ELF-1 (cell line): ENCODE data around the gene MAP2K5.

Experiments
- DNase-seq: peaks from one replicate; pipeline ENCODE4 v3.0.0-alpha.2; 2016; ENCODE audit warnings: low read depth, low spot score

Gene MAP2K5

DNA sequence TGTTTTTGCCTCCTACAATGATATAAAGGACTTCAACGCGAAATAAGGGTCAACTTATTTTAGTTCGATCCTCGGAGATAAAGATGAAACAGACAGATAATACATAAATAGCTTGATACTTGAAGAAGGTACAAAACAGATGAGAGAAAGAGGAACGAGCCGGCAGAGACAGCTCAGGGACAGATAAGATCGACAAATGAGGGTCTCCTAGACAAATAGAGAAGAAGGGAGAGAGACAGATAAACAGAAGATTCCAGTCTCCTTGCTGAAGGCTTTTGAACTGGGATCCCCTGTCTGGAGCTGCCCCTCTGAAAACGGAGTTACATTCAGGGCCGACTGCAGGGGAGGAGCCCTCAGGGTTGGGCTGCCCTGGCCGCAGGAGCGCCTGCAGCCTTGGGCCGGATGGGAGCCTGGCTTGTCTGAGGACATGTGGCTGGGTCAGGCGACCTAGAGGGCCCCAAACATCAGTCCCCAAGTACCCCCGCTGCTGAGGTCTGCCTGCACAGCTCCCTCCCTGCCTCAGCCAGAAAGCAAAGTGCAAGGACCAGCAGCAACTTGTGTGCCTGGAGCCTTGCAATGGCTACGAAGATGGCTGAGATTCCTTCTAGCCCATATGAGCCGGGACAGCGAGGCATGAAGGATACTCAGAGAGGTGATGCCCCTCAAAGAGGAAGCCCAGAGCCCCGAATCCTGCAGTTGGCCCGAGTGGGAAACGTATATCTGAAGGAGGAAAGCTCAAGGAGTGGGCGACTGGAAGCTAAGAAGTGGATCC, 281.9 kb downstream of the MAP2K5 start:
- peak; percentile 20 for DNase-seq

DNA sequence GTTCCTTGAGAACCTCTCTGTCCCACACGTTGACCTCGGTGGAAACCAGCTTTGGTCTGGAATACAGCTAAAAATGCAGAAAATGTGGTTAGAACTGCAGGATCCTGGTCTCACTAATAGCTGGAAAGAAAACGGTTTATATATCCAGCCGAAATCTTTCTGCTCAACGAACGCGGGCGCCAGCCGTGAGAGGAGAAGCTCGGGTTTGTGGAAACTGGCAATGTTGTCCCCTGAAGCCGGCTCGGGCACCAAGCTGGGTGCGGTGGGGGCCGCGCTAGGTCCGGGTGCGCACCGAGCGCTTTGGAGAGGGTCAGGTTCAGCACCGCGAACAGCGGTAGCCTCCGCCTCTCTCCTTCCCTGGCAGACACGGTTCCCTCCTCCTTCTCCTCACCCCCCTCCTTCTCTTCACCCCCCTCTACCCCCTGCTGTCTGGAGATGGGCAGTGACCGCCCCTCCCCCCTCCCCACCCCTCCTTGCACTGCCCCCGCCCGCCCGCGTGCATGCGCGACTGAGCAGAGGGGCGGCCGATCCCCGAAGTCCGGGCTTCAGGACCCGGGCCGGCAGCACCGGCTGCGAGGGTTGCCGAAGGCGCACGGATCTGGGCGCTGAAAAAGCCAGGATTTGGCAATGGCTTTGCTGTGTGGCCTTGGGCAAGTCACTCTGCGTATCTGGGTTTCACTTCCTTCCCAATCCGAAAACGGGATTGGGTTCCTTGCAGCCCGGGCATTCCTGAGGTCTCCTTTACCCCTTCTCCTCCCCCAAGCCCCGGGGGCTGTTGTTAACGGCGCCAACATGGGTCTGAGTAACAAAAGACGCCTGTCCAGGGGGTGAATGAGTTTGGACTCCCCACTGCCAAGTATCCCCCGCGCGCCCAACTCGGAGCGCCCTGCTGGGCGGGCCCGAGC, 282.7 kb downstream of the MAP2K5 start, which contains the start of gene SKOR1:
Gene SKOR1 (plus strand): TSS at position 534 of the 905 bp plus-strand sequence. CDS start 94 bp downstream, at position 628.
- peak; percentile 64 for DNase-seq

DNA sequence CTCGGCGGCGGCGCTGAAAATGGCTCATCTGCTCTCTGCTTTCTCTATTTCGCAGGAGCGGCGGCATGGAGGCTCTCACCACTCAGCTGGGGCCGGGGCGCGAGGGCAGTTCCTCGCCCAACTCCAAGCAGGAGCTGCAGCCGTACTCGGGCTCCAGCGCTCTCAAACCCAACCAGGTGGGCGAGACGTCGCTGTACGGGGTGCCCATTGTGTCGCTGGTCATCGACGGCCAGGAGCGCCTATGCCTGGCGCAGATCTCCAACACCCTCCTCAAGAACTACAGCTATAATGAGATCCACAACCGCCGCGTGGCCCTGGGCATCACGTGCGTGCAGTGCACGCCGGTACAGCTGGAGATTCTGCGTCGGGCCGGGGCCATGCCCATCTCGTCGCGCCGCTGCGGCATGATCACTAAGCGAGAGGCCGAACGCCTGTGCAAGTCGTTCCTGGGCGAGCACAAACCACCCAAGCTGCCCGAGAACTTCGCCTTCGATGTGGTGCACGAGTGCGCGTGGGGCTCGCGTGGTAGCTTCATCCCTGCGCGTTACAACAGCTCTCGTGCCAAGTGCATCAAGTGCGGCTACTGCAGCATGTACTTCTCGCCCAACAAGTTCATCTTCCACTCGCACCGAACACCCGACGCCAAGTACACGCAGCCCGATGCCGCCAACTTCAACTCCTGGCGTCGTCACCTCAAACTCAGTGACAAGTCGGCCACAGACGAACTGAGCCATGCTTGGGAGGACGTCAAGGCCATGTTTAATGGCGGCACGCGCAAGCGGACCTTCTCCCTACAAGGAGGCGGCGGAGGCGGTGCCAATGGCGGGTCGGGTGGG, 283.6 kb downstream of the MAP2K5 start:
- DNase-seq = peak; percentile 67

DNA sequence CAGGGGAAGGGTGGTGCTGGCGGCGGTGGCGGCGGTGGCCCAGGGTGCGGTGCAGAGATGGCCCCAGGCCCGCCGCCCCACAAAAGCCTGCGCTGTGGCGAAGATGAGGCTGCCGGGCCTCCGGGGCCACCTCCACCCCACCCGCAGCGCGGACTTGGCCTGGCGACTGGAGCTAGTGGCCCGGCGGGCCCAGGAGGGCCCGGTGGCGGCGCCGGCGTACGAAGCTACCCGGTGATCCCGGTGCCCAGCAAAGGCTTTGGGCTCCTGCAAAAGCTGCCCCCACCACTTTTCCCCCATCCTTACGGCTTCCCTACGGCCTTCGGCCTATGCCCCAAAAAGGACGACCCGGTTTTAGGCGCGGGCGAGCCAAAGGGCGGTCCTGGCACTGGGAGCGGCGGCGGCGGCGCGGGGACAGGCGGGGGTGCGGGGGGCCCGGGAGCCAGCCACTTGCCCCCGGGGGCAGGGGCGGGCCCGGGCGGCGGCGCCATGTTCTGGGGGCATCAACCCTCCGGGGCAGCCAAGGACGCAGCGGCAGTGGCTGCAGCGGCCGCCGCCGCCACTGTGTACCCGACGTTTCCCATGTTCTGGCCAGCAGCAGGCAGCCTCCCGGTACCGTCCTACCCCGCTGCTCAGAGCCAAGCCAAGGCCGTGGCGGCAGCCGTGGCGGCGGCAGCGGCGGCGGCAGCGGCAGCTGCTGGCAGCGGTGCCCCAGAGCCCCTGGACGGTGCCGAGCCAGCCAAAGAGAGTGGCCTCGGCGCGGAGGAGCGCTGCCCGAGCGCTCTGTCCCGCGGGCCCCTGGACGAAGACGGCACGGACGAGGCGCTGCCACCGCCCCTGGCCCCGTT, 284.4 kb downstream of the MAP2K5 start:
- peak; percentile 14 for DNase-seq

DNA sequence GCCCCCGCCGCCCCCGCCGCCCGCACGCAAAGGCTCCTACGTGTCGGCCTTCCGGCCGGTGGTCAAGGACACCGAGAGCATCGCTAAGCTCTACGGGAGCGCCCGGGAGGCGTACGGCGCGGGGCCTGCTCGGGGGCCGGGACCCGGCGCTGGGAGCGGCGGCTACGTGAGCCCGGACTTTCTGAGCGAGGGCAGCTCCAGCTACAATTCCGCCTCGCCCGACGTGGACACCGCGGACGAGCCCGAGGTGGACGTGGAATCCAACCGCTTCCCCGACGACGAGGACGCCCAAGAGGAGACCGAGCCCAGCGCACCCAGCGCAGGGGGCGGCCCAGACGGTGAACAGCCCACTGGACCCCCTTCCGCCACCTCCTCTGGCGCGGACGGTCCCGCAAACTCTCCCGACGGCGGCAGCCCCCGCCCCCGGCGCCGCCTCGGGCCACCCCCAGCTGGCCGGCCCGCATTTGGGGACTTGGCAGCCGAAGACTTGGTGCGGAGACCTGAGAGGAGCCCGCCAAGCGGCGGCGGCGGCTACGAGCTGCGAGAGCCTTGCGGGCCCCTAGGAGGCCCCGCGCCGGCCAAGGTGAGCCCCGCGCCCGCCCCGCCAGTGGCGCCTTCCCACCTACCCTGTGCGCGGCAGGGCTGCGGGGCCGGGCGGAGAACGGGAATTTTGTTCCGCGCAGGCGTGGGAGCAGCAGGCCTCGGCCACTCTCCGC, 285.2 kb downstream of the MAP2K5 start:
- peak; percentile 36 for DNase-seq

DNA sequence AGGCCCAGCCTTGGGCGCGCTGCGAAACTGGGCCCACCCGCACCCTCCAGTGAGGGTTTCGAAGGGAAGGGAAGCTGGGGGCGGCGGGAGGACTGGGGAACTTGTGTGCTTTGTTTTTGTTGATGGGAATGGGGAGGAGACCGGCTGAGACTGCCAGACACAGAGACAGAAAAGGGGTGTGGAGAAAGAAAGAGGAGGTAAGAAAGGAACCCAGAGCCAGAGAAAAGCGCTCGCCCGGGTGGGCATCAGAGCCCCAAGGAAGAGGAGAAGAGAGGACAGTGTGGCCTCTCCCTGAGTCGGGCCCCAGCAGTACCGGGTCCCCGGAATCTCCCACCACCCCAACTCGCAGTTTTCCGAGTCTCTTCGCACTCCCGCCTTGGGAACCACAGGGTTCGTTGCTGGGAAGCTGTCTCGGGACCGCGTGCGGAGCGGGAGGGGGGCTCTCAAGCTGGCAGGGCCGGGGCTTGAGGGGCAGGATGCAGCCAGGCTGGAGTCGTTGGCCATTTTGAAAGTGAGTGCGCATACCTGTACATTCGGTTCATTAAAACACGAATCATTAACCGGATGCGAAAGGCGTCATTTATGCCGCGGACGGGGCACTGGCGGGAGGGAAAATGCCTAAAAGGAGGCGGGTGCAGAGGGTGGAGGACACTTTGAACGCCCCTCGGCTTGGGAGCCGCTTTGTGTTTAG, 285.9 kb downstream of the MAP2K5 start:
- DNase-seq = peak; percentile 21

DNA sequence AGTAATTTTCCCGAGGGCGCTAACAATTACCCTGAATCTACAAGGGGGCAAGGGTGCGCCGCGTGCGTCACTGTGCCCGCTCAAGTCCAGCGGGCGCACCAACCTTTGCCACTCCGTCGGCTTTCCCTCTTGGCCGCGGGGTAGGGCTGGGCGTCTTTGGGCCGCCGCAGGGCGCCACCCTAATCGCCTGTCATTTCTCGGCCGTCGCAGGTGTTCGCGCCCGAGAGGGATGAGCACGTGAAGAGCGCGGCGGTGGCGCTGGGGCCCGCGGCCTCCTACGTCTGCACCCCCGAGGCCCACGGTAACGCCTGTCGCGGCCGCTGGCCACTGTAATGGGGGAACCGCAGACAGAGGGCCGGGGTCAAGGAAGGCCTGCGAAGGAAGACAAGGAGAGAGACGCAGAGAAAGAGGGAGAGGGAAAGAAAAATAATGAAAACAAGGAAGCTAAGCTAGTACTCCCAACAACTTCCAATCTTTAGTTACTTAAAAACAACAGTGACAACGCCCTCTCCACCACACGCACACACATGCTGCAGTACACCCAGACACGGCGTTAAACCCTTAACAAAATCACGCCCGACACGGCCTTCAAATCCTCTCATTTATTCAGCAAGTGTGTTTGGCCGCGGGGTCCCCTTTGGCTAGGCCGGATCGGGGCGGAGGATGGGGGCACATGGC, 286.6 kb downstream of the MAP2K5 start:
- DNase-seq = no peak

DNA sequence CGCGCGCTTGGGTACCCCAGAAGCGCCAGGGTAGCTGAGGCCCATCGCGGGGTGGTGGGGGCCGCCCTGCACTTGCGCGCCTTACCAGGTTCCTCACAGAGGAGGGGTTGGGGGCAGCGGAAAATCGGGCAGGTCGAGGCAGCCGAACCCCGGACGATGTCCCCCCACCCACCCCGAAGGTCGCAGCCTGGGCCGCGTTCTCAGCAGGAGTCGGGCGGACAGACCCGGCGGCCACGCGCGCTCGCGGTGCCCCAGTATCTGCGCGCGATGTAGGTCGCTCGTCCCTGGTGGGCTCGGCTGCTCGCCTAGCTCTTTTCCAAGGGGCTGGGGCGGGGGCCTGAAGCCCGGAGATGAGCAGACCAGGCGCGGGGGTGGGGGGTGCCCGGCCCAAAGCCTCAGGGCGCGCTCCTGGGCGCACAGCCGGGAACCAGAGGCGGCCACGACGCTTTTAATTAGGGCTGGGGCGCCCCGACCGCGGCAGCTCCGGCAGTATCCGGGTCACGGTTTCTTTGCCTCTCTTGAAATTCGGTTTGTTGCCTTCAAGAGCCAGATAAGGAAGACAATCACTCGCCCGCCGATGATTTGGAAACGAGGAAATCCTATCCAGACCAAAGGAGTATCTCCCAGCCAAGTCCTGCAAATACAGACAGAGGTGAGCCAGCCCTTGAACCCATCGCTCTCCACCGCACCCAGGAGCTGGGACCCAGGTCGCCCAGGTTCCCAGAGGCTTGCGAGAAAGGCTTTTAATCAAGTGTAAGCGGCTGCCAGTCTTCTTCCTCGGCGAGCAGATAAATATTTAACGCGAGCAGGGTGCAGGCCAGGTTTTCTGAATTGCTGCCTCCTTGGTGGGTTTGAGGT, 287.4 kb downstream of the MAP2K5 start:
- peak; percentile 31 for DNase-seq

DNA sequence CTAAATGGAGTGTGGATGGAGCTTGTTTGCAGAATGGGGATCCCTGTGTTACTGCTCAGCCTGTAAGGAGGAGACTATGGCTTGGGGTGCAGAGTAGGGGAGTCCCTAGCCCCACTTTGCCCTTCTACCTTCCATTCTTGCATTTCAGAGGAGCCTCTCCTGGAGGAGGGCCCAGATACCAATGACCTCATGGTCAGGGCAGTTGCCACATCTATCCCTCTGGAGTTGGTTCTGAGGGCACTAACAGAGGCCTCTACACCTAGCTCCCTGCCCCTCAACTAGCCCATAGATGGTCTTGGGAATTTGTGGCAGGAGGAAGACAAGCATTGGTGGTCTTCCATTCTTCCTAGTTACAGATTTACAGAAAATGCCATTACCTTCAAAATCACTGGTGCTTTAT, 288.9 kb downstream of the MAP2K5 start:
- DNase-seq = no peak

DNA sequence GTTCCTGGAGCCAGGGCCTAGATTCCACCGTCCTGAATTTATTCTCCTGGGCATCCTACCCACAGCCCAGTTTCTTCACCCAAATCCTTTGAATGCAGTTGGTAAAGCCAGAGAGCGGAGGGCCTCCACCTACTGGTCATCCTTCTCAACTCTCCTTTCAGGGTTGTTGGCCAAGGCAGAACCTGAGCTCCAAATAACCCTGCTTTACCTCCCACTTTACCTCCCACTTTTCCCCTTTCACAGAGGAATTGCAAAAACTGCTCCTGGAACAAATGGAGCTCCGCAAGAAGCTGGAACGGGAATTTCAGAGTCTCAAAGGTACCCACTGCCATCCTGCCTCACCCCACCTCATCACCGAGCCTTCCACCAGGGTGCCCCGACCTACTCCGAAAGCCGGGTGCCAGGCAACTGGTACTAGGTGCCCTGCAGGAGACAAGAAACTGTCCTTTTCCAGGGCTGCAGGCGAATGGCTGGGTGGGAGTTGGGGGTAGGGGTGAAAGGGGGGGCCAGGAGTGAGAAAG, 289.6 kb downstream of the MAP2K5 start:
- DNase-seq = peak; percentile 60

DNA sequence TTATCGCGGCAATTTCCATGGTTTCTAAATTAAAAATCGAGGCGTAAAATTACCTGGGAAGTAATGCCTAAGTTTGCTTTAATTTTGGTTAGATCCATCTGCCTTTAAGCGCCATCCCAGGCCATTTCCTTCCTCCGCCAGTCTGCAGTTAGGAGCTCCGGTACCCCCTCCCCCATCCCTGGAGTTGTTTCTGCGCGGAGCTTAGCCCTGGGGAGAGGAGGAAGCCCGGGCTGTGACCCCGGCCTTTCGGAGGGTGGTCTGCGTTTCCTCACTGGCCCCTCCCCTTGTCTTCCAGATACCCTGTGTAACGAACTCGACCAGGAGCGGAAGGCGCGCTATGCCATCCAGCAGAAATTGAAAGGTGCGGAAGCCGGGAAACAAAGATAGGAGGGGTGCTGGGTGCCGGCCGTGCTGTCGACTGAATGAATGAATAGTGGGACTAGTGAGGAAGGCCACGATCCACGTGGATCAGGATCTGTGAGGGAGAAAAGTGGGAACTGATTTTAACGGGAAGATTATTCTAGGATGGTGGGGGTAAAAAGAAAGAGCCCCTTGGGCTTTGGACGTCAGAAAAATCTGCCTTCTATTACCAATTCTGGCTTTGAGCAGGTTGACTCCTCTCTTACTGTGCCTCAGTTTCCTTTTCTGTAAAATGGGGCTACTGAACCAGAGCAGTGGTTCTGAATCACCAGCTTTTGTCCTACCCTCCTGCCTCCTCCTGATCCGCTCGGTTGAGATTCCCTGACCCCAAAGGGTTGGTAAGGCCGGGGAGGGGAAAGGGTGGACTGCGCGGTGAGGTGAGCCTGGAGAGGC, 290.6 kb downstream of the MAP2K5 start:
- peak; percentile 84 for DNase-seq

DNA sequence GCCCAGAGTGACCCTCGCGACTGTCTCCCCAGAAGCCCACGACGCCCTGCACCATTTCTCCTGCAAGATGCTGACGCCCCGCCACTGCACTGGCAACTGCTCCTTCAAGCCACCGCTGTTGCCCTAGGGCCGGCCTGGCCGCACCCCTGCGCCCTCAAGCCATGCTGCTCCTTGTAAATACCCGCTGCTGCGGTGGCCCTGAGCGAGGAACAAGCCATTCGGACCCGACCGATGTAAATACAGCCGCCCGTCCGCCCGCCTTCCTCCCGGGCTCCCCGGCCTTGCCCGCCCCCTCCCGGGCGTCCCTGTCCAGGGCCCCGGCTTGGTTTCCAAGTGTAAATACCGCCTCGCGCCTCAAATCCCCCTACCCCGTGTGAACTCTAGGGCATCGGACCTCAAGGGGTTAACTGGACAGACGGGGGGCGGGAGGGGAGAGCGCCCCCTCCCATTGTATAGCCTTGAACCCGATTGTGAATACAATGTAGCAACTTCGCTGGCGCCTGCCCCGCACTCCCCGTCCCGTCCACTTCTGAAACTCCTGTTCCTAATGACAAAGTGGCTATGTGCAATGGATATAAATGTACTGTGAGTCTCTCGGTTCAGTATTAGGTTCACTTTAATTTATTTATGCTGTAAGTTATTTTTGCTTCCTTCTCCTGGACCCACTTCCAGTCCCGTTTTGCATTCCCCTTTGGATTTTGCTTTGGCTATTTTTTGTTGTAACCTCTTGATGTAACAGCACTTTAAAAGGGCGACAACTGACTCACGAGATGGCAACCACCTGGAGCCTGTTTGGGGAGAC, 291.4 kb downstream of the MAP2K5 start:
- DNase-seq = peak; percentile 83

DNA sequence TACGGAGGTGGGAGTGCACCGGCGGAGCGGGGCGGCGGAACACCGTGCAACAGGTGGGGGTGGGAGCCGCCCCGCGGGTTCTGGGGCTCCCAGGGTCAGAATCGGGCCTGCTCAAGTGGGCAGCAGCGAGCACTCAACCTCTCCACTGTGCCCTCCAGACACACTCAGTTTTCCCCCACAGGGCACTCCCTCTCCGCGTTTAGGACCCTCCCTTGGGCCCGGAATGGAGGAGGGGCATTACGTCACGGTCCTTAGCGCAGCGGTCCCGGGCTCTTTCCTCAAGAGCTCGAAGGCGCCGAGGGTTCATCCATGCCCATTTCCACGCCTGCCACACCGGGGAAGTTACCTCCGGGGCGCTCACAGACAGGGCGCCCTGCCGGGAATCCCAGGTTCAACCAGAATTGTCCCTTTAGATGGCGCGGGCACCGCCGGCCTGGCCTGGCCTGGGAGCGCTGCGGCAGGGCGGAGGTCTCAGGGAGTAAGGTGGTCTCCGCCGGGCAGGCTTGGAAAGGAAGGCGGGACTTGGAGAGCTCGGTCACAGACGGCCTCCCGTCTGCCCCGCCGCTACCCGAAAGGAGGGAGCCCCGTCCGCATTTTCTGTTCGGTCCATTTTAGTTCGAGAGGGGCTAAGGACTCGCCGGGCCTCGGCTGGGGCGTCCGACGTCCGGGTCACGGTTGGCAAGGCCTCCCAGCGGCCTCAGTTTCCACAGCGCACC, 292.2 kb downstream of the MAP2K5 start:
- peak; percentile 65 for DNase-seq

DNA sequence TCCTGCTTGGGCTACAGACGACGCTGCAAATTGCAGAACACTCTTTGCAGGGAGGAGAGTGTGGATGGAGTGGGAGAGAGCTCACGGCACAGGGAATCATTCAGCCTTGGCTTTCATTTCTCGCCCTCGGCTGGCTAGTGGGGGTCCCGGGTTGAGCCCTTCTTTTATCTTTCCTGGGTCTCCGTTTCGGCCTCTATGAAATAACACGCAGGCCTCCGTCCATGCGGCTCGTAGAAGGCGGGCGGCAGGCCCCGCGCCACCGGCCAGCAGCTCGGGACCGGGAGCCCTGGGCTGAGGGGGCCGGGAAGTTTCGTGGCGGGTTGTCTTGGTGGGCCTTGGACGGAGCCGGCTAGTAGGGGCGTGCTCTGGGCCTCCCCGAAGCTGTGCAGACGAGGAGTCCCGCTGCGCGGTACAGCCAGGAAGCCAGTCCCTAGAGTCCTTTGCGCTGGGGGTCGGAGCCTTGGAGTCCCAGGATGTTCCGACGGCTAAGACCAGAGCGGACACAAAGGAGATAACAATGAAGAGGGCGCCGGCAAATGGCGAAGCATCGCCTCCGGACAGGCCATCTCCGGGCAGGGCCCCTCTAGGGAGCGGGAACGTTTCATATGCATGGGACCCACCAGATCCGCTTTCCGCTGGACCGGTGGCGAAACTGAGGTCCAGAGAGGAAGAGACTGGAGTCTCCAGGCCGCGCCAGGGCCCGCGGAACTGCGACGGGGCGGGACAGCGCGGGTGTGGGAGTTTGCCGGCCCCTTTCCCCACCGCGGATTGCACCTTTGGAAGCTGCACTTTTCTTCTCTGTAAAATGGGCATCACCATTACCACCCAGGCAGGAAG, 293.0 kb downstream of the MAP2K5 start:
- DNase-seq = peak; percentile 73

DNA sequence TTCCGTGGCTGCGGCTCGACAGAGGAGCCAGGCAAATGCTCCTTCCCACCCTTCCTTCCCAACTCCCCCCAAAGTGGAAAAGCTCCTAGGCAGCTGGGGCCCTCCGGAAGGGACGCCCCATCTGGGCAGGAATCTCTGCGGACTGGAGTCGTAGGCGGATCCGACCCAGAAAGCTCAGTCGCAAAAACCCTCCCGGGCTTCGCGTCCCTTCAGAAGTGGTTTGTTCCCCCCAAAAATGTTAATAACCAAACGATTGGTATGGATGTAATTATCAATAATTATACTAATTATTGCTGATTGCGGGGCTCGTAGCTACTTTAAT, 293.6 kb downstream of the MAP2K5 start:
- no peak for DNase-seq
